Activated CD4-positive, alpha-beta T cell treated with anti-CD3 and anti-CD28 coated beads, Interleukin-2, amount 50 U/mL, for 4 hours (primary cell): ENCODE data around the gene SMG9.
A peak's percentile ranks its signal among the peaks of the same experiment; 100 is the strongest.
"Not testable (repeated sequence)": the region's sequence is repeated elsewhere in the genome, so short reads cannot be mapped to it uniquely, and the experiment has no call there.

Source experiments
- DNase-seq, 2 experiments: peaks; one replicate each; pipeline ENCODE4 v3.0.0-alpha.2; 2020

SMG9 gene

GRCh38 chr19:43779147-43779819 lies 24.5 kb upstream of the SMG9 start:
- DNase-seq = no peak

GRCh38 chr19:43778651-43779050 lies 23.9 kb upstream of the SMG9 start:
- no peak for DNase-seq

- peak in 1 of 2 experiments; percentile 38 for DNase-seq
These were observed 22.5 kb upstream of the SMG9 start for GRCh38 chr19:43777163-43777695.

- peak; percentile 72 to 82 for DNase-seq
These were observed 21.5 kb upstream of the SMG9 start for GRCh38 chr19:43776286-43776685.

GRCh38 chr19:43775299-43775890 lies 20.6 kb upstream of the SMG9 start:
- no peak for DNase-seq

GRCh38 chr19:43774940-43775258 lies 20.1 kb upstream of the SMG9 start:
- not testable (repeated sequence) for DNase-seq

- DNase-seq = no peak
These were observed 19.6 kb upstream of the SMG9 start for GRCh38 chr19:43774103-43774939.

- DNase-seq = no peak
These were observed 19.0 kb upstream of the SMG9 start for GRCh38 chr19:43773725-43774102.

GRCh38 chr19:43769256-43769655 lies 14.5 kb upstream of the SMG9 start:
- no peak for DNase-seq

- DNase-seq = no peak
These were observed 13.7 kb upstream of the SMG9 start for GRCh38 chr19:43768273-43769050.

- no peak for DNase-seq
These were observed 13.1 kb upstream of the SMG9 start for GRCh38 chr19:43767818-43768217.

- no peak for DNase-seq
These were observed 12.6 kb upstream of the SMG9 start for GRCh38 chr19:43767316-43767715.

- no peak for DNase-seq
These were observed 11.9 kb upstream of the SMG9 start for GRCh38 chr19:43766755-43767043.

- DNase-seq = peak; percentile 72 to 77
These were observed 10.5 kb upstream of the SMG9 start for GRCh38 chr19:43765109-43765876.

- DNase-seq = not testable (repeated sequence)
These were observed 9.9 kb upstream of the SMG9 start for GRCh38 chr19:43764684-43765083.

- no peak for DNase-seq
These were observed 8.7 kb upstream of the SMG9 start for GRCh38 chr19:43763473-43763939.

- DNase-seq = no peak
These were observed 8.1 kb upstream of the SMG9 start for GRCh38 chr19:43762814-43763213.

GRCh38 chr19:43760941-43761340 lies 6.2 kb upstream of the SMG9 start:
- no peak for DNase-seq

GRCh38 chr19:43759515-43759914 lies 4.8 kb upstream of the SMG9 start:
- DNase-seq = no peak

- DNase-seq = peak; percentile 61 to 68
These were observed 567 bp upstream of the SMG9 start for GRCh38 chr19:43755256-43755801.

GRCh38 chr19:43754253-43754502 lies 584 bp downstream of the SMG9 start:
- no peak for DNase-seq

- no peak for DNase-seq
These were observed 2.4 kb downstream of the SMG9 start for GRCh38 chr19:43752287-43752875.
